ENCODE data around the gene TANC1.

Gene TANC1

GRCh38 chr2:158968396-158969161 lies at the start of gene TANC1:
TANC1 (plus strand) TSS chr2:158968640; CDS start chr2:159065911, 97,271 bp downstream.
- peak in 2 of 3 experiments; percentile 8 to 23 for DNase-seq (ENCODE audit: low read depth in 3 of 3)

- no peak for DNase-seq (ENCODE audit: low read depth in 3 of 3)
Observed at GRCh38 chr2:158921599-158922408, 46.6 kb upstream of the TANC1 start.

GRCh38 chr2:158922601-158923000 lies 45.8 kb upstream of the TANC1 start:
- DNase-seq (ENCODE audit: low read depth in 3 of 3), result no peak

- DNase-seq (ENCODE audit: low read depth in 3 of 3), result no peak
Observed at GRCh38 chr2:158923180-158923594, 45.3 kb upstream of the TANC1 start.

GRCh38 chr2:158923641-158924040 lies 44.8 kb upstream of the TANC1 start:
- no peak for DNase-seq (ENCODE audit: low read depth in 3 of 3)

- DNase-seq (ENCODE audit: low read depth in 3 of 3), result no peak
Observed at GRCh38 chr2:158926478-158926948, 41.9 kb upstream of the TANC1 start.

- DNase-seq (ENCODE audit: low read depth in 3 of 3), result no peak
Observed at GRCh38 chr2:158928515-158928914, 39.9 kb upstream of the TANC1 start.

GRCh38 chr2:158928965-158929364 lies 39.5 kb upstream of the TANC1 start:
- DNase-seq (ENCODE audit: low read depth in 3 of 3), result no peak

GRCh38 chr2:158931572-158931971 lies 36.9 kb upstream of the TANC1 start:
- DNase-seq (ENCODE audit: low read depth in 3 of 3), result no peak

- DNase-seq (ENCODE audit: low read depth in 3 of 3), result no peak
Observed at GRCh38 chr2:158932131-158932645, 36.3 kb upstream of the TANC1 start.

- DNase-seq (ENCODE audit: low read depth in 3 of 3), result no peak
Observed at GRCh38 chr2:158934170-158934569, 34.3 kb upstream of the TANC1 start.

GRCh38 chr2:158935617-158936016 lies 32.8 kb upstream of the TANC1 start:
- DNase-seq (ENCODE audit: low read depth in 3 of 3), result no peak

- DNase-seq (ENCODE audit: low read depth in 3 of 3), result no peak
Observed at GRCh38 chr2:158936978-158937377, 31.5 kb upstream of the TANC1 start.

GRCh38 chr2:158940356-158940755 lies 28.1 kb upstream of the TANC1 start:
- no peak for DNase-seq (ENCODE audit: low read depth in 3 of 3)

GRCh38 chr2:158943973-158944372 lies 24.5 kb upstream of the TANC1 start:
- no peak for DNase-seq (ENCODE audit: low read depth in 3 of 3)

- no peak for DNase-seq (ENCODE audit: low read depth in 3 of 3)
Observed at GRCh38 chr2:158948964-158949699, 19.3 kb upstream of the TANC1 start.

- DNase-seq (ENCODE audit: low read depth in 3 of 3), result no peak
Observed at GRCh38 chr2:158953454-158953853, 15.0 kb upstream of the TANC1 start.

GRCh38 chr2:158953926-158954763 lies 14.3 kb upstream of the TANC1 start:
- peak in 1 of 3 experiments; percentile 5 for DNase-seq (ENCODE audit: low read depth in 3 of 3)

GRCh38 chr2:158955842-158956365 lies 12.5 kb upstream of the TANC1 start:
- no peak for DNase-seq (ENCODE audit: low read depth in 3 of 3)

- DNase-seq (ENCODE audit: low read depth in 3 of 3), result no peak
Observed at GRCh38 chr2:158958365-158958764, 10.1 kb upstream of the TANC1 start.

- DNase-seq (ENCODE audit: low read depth in 3 of 3), result no peak
Observed at GRCh38 chr2:158960193-158960592, 8.2 kb upstream of the TANC1 start.

All from stimulated activated CD4-positive, alpha-beta T cell treated with anti-CD3 and anti-CD28 coated beads, TNF-alpha, amount 100 ng/mL, for 4 hours (primary cell).